ENCODE data around the gene HTT. TPM values are rescaled to one million over a fixed set of nuclear protein-coding genes. Genes with fewer than 3 reads are reported as not detected.

Gene HTT
- total RNA-seq, 1 donor from 2014 or later: 242 TPM

DNA sequence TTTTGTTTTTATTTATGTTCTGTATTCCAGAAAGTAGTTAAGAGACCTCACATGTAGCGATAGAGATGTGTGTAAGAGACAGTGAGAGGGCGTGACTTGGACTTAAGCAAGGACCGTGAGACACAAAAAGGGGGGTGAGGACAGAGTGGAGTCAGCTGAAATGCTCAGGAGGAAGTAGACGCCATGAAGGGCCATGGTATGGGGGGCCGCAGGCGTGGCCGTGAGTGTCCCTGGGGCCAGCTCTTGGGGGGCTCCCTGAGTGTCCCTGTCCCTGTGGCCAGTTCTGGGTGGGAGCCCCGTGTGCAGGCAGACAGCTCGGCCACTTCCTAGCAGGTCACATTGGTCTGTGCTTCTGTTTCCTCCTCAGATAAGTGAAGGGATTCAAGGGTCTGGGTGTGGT, 151.5 kb downstream of the HTT start:
- DNase-seq: no peak
- intact Hi-C loops (cut with micrococcal nuclease): loop anchor here (10.0 kb wide), 1 partner anchor 219 kb away; the partner anchor contains the start of gene HGFAC
- no peaks in the 10 kb centered on the region for H3K4me1 Mint-ChIP-seq
- TF ChIP-seq, protein P1, sequence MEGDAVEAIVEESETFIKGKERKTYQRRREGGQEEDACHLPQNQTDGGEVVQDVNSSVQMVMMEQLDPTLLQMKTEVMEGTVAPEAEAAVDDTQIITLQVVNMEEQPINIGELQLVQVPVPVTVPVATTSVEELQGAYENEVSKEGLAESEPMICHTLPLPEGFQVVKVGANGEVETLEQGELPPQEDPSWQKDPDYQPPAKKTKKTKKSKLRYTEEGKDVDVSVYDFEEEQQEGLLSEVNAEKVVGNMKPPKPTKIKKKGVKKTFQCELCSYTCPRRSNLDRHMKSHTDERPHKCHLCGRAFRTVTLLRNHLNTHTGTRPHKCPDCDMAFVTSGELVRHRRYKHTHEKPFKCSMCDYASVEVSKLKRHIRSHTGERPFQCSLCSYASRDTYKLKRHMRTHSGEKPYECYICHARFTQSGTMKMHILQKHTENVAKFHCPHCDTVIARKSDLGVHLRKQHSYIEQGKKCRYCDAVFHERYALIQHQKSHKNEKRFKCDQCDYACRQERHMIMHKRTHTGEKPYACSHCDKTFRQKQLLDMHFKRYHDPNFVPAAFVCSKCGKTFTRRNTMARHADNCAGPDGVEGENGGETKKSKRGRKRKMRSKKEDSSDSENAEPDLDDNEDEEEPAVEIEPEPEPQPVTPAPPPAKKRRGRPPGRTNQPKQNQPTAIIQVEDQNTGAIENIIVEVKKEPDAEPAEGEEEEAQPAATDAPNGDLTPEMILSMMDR (IDR thresholded peaks at IDR 0.05): no peak
- ChIA-PET POLR2A (no interaction called here), CTCF (no interaction called here)
- H3K27me3 Mint-ChIP-seq: no peaks in the 10 kb centered on the region
- no peaks in the 10 kb centered on the region for H3K9me3 Mint-ChIP-seq
- no peak for ATAC-seq (ENCODE audit: low read depth)
- H3K36me3 Mint-ChIP-seq (ENCODE audit: low read depth): peaks cover 88% of the 10 kb centered on the region
- no peak overlapping the region for H3K4me3 Mint-ChIP-seq
- no peak overlapping the region for H3K27ac Mint-ChIP-seq

DNA sequence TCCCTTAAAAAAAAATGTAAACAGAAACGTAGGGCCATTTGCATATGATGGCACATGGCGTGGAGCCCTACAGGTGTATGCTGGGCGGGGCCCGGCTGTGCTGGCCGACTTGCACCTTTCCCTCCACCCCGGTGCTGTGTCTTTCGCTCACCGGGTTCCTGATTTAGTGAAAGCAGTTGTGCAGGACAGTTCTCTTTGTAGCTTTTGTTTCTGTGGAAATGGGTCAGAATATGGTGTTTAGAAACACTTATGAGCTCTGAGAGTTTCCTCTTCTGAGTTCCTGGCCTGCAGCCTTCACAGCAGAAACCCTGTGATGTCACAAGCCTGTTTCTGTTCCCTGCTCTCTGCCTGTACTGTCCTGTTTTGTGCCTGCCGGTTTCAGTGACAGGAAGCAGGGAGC, 152.0 kb downstream of the HTT start:
- TF ChIP-seq, protein P1 (IDR thresholded peaks at IDR 0.05): no peak
- Mint-ChIP-seq H3K36me3 (ENCODE audit: low read depth) (peaks cover 88% of the 10 kb centered on the region), H3K9me3 (no peaks in the 10 kb centered on the region), H3K4me3 (no peak overlapping the region), H3K4me1 (no peaks in the 10 kb centered on the region), H3K27me3 (no peaks in the 10 kb centered on the region), H3K27ac (no peak overlapping the region)
- intact Hi-C loops (cut with micrococcal nuclease): loop anchor here (10.0 kb wide), 1 partner anchor 218 kb away; the partner anchor contains the start of gene HGFAC
- POLR2A ChIA-PET: no interaction called here
- no peak for ATAC-seq (ENCODE audit: low read depth)
- CTCF ChIA-PET: no interaction called here
- no peak for DNase-seq

GRCh38 chr4:3226944-3227343, 152.5 kb downstream of the HTT start:
- Mint-ChIP-seq H3K4me3 (no peak overlapping the region), H3K36me3 (ENCODE audit: low read depth) (peaks cover 88% of the 10 kb centered on the region), H3K4me1 (no peaks in the 10 kb centered on the region), H3K9me3 (no peaks in the 10 kb centered on the region), H3K27me3 (no peaks in the 10 kb centered on the region), H3K27ac (no peak overlapping the region)
- TF ChIP-seq, protein P1 (IDR thresholded peaks at IDR 0.05): no peak
- no peak for ATAC-seq (ENCODE audit: low read depth)
- ChIA-PET CTCF (no interaction called here), POLR2A (no interaction called here)
- intact Hi-C loops (cut with micrococcal nuclease): loop anchor here (10.0 kb wide), 1 partner anchor 218 kb away; the partner anchor contains the start of gene HGFAC
- no peak for DNase-seq

DNA sequence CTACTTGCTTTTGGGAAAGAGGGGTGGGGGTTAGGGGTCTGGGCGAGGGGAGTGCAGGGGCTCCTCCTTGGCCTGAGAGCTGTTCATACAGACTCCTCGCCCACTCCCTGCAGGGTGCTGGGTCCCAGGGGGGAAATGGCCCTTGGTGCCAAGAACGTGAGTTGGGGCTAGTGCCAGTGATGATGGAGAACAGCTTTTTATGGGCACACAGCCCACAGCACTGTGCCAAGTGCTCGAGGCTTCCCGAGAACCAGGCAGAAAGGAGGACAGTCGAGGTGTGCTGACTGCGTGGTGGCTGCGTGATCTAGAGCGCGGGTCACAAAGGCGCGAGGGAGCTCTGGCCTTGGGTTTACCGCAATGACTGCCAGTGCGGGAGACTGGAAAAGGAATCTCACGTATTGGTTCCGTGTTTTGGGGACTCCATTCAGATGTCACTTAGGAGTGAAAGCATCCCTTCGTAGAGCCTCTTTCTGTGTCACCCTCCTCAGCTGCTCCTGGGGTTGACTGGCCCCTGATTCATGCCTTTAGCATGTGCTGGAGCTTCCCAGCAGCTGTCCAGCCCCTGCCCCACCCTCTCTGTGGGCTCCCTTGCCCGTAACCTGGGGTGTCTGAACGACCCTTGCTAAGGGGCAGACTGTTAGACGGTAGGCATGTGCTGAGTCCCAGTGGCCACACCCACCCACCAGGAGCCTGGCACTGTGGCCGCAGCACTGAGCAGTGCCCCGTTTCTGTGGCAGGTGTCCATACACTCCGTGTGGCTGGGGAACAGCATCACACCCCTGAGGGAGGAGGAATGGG, 153.6 kb downstream of the HTT start:
- H3K27me3 Mint-ChIP-seq: no peaks in the 10 kb centered on the region
- peaks cover 90% of the 10 kb centered on the region for H3K36me3 Mint-ChIP-seq (ENCODE audit: low read depth)
- ATAC-seq (ENCODE audit: low read depth): no peak
- no peaks in the 10 kb centered on the region for H3K4me1 Mint-ChIP-seq
- H3K9me3 Mint-ChIP-seq: no peaks in the 10 kb centered on the region
- ChIA-PET POLR2A (no interaction called here), CTCF (no interaction called here)
- no peak for DNase-seq
- TF ChIP-seq, protein P1 (IDR thresholded peaks at IDR 0.05): no peak
- no peak overlapping the region for H3K27ac Mint-ChIP-seq
- no peak overlapping the region for H3K4me3 Mint-ChIP-seq
- intact Hi-C loops (cut with micrococcal nuclease): loop anchor here (10.0 kb wide), 1 partner anchor 217 kb away; the partner anchor contains the start of gene HGFAC

- ATAC-seq (ENCODE audit: low read depth): no peak
- H3K4me3 Mint-ChIP-seq: no peak overlapping the region
- intact Hi-C loops (cut with micrococcal nuclease): loop anchor here (10.0 kb wide), 1 partner anchor 216 kb away; the partner anchor contains the start of gene HGFAC
Observed at GRCh38 chr4:3228881-3229280, 154.4 kb downstream of the HTT start.

More at GRCh38 chr4:3228881-3229280, 154.4 kb downstream of the HTT start:
- TF ChIP-seq, protein P1 (IDR thresholded peaks at IDR 0.05): no peak
- ChIA-PET CTCF (no interaction called here), POLR2A (no interaction called here)
- H3K4me1 Mint-ChIP-seq: no peaks in the 10 kb centered on the region
- H3K27me3 Mint-ChIP-seq: no peaks in the 10 kb centered on the region
- H3K9me3 Mint-ChIP-seq: no peaks in the 10 kb centered on the region
- peaks cover 90% of the 10 kb centered on the region for H3K36me3 Mint-ChIP-seq (ENCODE audit: low read depth)
- no peak overlapping the region for H3K27ac Mint-ChIP-seq
- no peak for DNase-seq

Measured in activated B cell treated with CpG ODN at 0.5 μM for 24 hours (primary cell).